GM19468 (cell line): ENCODE data around the gene RIPOR2.
"Not testable (repeated sequence)": the region's sequence is repeated elsewhere in the genome, so short reads cannot be mapped to it uniquely, and the experiment has no call there.

Source experiments
- ATAC-seq: cut with Tn5 transposase; IDR thresholded peaks from one replicate; pipeline ENCODE4 v1.9.1; 2021; ENCODE audit warnings: mild to moderate bottlenecking, moderate library complexity, moderate number of reproducible peaks; ENCODE audit not compliant: unreplicated experiment; ENCODE audit errors: extremely low read depth

RIPOR2 gene

DNA sequence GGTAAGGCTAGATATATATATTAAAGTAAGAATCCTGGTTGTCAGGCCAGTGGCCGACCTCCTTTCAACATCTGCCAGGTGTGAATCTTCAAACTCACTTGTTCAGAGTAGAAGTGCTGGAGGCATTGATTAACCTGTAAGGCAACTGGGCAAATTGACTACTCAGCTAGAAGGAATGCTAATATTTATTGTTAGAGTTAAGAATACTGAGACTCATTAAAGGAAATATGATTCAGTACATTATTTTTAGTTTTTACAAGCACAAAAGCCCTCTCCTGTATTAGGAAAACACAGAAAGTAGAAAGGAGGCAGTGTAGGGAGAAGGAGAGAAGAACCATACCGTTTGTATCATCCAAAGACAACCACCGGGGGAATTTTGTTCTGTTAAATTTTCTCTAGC lies 53.5 kb downstream of the RIPOR2 start:
- ATAC-seq, result no peak

DNA sequence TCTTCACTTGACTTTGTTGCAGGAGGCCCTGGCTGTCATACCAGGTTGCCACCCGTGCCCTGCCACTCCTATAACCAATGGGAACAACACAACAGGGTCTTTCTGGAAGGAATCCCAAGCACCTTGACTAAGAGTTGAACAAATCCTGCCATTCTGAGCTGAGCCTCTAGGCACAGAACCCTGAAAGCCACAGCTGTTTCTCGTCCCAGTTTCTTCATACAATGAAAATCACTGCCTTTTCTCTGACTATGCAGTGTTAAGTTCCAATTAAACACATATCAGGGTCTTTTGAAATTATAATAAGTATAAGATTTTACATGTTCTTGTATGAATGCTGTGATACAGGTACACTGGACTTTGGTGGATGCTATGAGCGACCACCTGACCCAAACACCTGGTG lies 54.4 kb downstream of the RIPOR2 start:
- ATAC-seq, result no peak

DNA sequence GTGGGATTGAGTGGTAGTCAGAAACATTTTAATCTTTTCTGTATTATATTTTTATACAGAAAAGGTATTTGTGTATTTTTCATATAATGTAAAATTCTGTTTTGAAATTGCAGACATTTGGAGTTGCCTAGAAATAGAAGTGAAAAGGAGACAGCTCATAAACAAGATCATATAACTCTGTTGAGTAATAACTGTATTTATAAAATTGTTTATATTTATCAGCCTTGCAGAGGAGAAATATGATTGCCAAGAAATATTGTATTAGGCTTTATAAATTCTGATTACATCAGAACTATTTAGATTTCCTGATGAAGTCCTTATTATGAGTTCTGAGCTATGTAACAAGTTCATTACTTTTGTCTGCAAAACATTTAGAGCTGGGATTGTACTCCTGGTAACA lies 55.3 kb downstream of the RIPOR2 start:
- no peak for ATAC-seq

DNA sequence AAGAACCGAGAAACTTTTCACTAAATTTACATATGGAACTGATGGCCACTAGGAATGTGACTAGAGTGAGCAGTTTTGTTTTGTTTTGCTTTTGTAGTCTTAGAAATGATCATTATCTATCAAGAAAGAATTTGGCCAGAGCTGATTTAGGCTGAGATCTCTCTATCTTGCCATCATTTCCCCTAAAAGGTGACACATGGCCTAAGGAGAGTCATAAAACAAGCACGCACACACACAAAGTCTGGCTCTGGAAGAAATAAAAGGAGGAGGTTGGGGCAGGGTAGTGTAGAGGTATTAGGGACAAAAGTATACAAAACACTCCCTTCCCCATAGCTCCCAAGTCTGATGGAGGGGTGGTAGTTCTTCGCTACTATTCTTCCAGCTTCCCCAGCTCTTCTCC lies 56.4 kb downstream of the RIPOR2 start:
- ATAC-seq, result no peak

DNA sequence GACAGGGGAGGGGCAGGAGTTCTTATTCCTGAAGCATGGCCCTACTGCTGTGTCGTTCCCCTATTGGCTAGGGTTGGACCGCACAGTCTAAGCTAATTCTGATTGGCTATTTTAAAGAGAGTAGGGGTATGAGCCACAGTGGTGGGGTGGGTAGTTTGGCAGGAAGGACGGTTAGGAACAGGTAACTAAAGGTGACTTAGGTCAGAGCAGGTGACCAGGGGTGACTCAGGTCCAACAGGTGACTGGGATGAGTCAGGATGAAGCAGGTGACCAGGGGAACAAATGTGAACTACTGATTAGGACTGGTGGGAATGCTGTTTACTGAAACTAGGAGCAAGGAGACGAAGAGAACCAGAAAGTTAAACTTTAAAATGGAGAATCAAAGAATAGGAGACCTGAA lies 58.0 kb downstream of the RIPOR2 start:
- ATAC-seq, result not testable (repeated sequence)

DNA sequence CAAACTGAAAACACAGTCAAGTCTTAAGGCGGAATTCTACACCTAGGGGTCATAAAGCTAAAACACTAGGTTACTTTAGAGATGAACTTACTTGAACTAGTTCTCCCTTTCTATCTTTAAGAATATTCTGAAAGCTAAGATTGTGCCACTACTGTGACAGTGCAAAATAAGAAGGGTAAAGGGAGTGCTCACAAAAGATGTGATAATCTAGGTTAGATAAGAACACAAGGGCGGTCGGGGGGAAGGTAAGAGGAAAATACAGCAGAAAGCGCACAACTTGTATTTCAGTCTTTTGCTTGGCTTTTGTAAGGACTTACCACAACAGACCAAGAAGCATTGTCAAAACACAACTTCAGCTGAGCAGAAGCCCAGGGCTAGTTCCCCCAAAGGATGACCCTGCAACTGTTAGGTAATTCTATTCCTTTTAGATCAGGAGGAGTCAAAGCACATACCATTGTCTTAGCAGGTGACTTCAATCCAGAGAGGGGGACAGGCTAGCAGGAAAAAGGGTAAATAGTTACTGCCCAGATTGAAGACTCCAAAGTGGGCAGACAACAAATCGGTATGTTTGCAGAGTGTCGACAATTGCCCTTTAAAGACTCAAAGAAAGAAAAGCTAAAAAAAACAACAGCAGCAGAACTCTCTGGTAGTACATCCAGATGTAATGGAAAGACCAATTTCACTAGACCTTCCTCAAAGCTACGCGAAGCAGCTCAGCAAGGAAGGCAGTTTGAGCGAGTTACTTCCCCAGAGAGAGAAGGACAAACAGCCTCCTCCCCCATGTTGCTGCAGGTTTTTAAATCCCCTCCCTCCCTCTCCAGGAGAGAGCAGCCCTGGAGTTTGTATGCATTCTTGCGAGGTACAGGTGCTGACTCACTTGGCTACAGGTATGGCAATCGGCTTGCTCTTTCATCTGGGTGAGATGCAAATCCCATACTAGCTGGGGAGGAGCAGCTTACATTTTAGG lies 59.0 kb downstream of the RIPOR2 start:
- ATAC-seq, result no peak

DNA sequence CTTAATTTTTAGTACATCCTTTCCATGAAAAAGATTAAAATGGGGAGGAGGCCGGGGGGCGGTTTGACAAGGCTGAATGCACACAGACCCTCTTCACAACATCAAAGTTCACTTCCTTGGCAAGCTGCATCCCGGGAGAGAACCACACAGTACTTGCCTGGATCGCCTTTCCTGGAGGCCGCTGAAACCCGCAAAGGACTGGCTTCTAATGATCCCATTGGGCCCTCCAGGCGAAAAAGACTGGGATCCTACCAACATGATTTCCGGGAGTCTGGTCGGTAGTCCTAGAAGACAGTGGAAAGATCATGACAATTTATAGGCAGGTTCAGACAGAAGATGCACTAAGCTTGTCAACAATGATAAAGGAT lies 60.2 kb downstream of the RIPOR2 start:
- ATAC-seq, result no peak

DNA sequence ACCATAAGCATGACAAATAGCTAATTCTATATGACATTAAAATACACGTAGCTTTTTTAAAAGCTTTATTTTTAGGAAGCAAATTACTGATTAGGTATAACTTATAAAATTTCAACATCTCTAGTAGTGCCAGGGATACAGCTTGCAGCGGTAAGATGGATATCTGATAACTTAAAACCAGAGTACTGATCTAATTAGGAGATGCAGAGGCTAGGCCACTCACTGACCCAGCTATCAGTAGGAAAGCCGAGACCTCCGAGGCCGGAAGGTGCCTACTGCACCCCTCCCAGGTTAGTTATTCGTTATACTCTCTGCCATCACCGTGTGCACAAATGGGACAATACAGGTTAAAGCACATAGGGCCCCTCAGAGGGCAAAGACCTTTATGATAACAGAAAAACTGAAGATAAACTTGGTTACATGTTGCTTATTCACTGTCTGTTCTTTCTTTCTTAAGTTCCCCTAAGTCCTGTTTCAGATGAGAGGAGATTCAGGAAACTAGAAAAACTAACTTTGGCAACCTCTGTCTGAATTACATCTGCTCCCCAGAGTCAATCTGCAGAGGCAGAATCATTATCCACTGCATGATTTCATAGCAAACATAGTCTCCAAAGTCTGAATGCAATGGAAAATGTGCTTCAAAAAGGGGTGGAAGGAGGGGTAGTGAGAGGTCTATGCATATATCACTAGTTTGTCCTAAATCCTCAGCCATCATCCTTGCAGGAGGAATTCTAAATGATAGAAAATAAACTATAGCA lies 60.8 kb downstream of the RIPOR2 start:
- ATAC-seq, result no peak

DNA sequence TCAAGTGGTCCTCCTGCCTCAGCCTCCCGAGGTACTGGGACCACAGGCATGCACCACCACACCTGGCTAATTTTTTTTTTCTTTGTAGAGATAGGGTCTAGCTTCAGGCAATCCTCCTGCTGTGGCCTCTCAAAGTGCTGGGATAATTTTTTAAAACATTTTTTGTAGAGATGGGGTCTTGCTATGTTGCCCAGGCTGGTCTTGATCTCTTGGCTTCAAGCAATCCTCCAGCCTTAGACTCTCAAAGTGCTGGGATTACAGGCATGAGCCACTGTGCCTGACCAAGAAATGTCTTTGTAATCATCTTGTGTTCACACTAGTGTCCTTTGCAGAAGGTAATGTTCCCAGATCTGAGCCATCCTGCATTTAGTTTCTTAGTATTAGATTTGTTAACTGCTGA lies 61.6 kb downstream of the RIPOR2 start:
- no peak for ATAC-seq

DNA sequence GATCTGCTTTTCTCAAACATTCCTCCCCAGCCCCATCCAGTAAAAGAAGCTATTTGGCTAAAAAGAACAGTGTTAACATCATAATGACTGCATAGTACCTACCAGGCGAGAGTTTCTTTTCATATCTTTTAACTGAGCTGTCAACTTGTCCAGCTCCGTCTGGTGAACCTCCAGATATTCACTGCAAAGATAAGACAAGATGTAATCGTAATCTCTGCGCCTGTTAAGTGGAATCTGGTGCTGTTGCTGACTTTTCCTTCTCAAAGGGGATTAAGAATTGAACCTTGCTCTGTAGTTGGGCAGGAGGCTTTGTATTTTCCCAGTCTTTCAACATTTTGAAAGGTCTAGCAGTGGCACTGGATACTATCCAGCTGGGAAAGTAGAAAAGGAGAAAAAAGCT lies 63.0 kb downstream of the RIPOR2 start:
- ATAC-seq, result no peak

DNA sequence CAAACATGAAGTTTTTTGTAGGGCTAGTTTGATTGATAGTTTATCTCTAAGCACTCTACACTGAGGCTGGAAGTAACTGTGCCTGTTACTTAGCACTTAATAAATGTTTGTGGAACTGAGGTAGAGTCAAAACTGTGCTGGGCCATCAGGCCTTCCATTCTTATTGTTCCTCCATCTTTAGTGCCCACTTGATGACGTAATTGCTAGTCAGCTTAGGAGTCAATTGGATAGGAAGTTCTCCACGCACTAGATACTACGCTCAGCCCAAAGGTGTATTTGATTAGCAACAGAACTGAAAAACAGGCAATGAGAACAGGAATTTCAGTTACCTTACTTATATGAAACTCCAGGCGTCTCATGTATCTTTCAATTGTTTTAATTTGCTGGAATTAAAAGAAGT lies 67.0 kb downstream of the RIPOR2 start:
- no peak for ATAC-seq

DNA sequence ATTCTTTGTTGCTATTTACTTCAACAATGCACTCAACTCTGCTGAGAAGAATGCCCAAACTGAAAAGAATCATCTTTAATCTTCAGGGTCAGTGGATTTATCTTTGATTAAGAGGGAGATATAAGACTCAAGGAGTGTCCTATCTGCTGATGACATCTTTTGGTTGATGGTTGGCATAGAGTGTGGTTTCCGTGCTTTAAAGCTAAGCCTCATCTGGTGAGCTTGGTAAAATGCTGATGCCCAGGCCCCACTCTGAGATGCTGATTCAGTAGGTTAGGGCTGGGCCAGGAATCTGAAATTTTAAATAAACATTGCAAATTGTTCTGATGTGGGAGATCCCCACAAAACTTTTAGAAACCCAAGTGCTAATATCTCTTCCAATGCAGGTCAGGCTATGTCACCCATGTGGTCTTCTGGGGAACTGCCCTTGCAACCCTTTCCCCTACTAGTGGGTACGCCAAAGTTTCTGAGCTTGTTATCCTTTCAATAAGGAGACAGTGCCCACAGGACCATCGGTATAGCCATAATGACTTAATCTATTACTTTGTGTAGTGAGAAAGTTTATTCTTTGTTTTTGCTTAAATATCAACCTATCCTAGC lies 68.6 kb downstream of the RIPOR2 start:
- ATAC-seq, result no peak

DNA sequence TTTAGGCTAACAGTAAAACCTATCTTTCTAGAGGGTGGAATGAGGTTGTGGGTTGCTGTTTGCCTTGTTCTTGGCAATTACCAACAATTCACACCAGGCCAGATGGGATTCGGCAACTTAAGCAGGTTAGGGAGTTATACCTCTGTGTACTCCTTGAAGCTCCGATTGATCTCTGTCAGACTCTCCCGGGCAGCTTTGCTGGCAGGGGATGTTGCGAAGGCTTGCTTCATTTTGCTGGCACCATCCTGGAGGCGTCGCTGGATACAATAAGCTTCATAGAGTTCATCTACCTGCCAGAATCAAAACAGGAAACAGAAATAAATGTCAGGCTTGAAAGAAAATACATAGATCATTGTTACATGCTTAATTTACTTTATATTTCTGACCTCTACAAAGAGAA lies 70.6 kb downstream of the RIPOR2 start:
- no peak for ATAC-seq

DNA sequence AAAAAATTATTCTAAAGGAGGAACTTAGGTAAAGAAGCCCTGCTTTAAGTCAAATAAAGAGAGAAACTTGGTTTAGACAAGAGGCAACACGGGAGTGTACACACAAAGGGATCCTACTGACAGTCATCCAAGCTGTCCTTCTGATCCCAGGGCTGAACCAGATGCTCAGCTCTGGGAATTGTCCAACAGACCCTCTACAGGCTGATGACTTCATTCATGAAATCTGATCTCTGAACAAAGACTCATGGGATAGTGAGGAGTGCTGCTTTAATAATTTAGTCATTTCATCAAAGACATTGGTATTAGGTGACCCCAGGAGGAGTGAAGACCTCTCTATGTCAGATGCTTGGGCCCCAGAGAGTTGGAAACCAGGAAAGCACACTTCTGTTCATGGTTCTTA lies 71.4 kb downstream of the RIPOR2 start:
- no peak for ATAC-seq

DNA sequence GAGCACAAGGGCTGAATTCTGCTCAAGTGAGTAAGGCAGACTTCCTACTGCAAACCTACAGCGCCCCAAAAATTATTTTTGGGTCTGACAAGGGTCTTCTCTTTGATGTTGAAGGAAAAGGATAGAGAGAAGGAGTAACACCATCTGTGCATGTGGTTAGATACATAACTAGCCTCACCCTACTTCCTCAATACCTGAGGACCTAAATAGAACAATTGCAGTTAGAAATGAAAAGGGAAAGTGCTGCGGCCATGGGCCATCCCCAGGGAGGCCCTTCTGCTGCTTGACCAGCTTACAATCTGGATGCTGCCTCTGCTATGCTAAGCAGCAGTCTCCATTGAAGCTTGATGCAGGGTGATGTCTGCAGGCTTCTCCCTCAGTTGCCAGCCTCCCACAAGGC lies 73.8 kb downstream of the RIPOR2 start:
- ATAC-seq, result peak; percentile 80

DNA sequence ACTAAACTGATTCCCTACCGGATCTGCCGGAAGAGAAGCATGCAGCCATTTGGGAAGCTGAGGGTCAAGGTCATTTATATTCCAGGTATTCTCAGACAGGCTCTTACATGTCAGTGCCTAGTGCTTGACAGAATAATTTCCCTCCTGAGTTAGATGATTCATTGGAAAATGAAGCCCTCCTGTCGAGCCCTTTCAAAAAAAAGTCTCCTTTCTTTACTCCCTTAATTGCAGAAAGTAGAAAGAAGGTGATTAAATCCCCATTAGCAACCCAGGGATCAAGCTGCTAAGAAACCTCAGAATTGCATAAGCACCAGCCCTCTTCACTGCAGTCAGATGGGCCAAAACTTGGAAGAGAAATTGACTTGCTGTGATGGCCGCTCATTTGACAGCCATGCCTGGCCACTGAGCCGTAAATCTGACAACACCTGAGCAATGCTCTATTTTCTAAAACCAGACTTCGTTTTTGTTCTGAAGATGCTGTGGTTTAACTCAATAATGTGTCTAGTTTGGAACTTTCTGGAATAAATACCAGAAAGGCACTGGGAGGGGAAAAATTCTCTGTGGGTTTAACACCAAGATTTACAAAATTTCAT lies 76.1 kb downstream of the RIPOR2 start:
- no peak for ATAC-seq

DNA sequence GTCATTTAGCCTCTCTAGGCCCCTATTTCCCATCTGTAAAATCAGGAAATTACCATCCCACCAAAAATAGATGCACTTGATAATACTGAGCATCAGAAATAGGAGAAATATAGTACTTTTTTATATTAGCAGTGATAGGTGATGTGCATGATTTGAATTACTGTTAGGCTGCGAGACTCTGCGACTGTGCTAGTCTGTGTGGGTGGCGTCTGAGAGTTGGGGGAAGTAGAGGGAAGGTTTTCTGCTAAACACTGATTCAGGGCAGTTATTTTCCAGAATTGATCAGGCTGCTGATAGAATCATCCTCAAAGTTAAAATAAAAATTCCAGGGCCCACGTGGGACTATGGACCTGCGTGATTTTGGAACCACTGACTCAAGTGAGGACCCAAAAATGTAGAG lies 76.6 kb downstream of the RIPOR2 start:
- ATAC-seq, result no peak

DNA sequence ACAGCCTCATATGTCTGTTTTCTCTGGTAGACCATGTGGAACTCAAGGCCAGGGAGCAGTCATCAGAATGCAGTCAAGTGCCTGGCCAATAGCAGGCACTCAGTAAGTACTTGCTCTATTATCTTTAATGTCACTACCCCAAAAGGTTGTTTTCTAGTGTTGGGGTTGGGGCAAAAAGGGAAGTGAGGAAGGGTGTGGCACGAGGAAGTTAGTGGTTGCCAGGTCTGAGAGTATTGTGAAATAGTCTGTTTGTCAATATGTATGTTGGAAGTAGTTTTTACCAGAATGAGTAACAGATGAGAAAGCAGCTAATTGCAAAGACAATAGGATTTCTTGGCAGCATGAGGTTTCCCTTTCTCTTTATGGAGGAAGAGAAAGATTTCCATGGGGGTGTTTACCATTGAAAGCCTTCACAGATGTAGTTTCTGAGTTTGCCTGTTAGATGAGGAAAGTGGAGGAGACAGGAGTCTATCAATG lies 77.5 kb downstream of the RIPOR2 start:
- peak; percentile 48 for ATAC-seq

DNA sequence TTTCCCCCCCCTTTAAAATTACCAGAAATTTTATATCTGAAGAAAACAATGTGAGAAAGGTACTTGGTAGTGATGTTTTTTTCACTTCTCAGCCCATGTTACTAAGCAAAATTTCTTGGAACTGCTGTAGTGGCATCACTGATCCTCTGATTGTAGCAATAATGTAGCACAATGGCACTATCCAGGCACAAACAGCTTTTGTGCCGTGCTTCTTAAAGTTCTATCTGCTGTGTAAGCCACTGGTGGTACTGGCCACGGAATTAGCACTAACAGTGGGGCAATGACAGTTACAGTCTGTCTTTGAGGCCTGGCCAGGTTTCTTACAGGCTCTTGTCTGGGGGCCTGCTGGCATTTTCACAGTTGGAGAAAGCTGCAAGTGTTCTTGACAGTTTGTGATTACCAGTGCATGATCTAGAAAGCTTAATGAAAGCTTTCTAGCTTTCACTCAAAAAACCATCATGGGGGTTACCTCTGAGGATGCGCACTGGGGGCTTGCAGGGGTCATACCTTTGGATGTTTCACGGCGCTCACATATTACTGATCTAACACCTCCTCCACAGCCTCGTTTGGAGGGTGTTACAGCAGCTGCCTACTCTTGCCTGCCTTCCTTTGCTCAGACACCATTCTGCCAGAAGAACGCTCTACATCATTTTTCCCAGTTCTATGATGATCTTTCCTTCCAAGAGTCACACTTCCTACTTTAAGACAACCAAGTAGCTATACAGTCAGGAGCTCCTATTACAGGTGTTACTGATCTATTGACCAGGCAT lies 78.7 kb downstream of the RIPOR2 start:
- no peak for ATAC-seq

DNA sequence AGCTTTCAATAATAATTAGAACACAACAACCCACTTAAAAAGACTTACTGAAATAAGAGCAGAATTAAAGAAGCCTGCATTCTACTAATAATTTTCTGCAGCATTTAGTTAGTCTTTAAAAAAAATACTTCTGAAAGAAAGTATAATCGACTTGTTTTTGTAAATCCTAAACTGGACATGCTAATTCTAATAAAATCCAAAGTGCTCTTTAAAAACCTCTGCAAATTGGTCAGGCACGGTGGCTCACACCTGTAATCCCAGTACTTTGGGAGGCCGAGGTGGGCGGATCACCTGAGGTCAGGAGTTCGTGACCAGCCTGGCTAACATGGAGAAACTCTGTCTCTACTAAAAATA lies 79.5 kb downstream of the RIPOR2 start:
- no peak for ATAC-seq
